GM21717 (cell line): ENCODE results near the gene NR2C1.

Source experiments
- ATAC-seq: cut with Tn5 transposase; IDR thresholded peaks from one replicate; pipeline ENCODE4 v1.9.1; 2021; ENCODE audit warnings: mild to moderate bottlenecking, moderate library complexity; ENCODE audit not compliant: unreplicated experiment

Gene NR2C1

GRCh38 chr12:95085612-95086011 lies 12.2 kb upstream of the NR2C1 start:
- ATAC-seq, result no peak

GRCh38 chr12:95083938-95084337 lies 10.5 kb upstream of the NR2C1 start:
- no peak for ATAC-seq

DNA sequence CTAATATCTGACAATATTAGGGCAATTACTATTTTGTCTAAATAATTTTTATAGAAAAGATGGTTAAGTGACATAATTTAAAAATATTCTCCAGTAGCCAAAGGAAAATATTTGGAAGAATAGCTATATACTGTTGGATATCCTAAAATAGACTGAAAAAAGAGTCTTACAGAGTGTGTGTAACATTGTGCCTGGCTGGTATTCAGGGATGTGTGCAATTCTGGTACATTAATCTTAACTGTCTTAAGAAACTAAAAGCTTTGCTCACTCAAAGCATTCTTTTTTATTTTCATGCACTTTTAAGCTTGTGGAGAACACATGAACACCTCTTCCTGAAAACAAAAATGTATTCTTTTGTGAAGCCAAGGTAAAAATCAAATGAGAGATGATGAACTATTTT lies 10.1 kb upstream of the NR2C1 start:
- ATAC-seq, result no peak

DNA sequence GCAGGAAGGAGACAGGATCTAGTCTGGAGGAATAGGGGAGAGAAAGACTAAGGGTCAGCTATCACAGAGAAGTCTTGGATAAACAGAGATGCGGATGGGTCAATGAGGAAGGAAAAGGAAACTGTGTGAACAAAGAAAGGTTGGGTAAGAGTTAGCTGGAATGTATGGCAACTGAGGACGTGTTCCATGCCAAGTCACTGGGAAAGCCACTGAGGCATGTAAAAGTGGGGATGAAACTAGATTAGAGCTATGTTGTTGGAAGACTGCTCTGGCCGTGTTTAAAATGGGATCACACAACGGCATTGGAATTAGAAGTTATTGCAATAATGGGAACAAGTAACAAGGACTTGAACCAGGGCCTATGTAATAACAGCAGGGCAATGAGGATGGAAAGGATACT lies 3.9 kb upstream of the NR2C1 start:
- ATAC-seq, result no peak

DNA sequence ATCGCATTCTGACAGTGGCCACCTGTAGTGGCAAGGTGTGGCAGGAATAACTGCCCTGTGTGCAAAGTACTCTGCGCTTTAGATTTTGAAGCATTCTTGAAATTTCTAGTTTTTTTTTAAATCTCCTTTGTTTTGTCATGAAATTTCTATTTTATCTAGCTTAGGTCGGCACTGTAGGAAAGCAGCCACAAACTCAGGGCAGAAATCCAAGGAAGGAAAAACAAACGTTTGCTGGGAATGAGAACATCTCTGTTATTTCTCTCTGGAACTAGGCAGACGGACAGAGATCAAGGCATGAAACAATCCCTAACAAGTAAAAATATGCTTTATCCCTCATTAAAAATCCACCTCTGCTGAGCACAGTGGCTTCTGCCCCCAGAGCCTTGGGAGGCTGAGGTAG lies 1.3 kb upstream of the NR2C1 start:
- ATAC-seq, result no peak

DNA sequence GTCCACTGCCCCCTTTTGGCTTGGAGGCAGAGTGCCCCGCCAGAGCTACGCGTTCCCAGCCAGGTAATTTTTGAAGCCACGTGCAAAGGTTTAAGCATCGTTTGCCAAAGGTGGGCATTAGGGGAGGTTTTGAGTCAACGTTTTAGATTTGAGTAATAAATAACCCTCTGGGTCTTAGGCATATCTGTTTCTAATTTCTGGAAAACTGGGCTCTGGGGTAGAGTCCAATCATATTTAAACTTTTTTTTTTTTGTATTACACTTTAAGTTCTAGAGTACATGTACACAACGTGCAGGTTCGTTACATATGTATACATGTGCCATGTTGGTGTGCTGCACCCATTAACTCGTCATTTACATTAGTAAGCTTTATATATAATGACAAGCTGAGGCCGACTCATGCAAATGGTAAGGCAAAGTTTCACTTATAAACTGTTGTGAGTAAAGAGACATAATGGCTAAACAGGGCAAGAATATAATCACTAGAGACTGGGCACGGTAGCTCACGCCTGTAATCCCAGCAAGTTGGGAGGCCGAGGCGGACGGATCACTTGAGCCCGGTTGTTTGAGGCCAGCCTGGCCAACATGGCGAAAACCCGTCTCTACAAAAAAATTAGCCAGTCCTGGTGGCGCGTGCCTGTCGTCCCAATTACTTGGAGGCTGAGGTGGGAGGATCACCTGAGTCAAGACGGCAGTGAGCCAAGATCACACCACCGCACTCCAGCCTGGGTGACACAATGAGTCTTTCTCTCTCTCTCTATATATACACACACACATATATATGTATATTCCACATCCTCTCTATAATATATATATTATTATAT lies 491 bp upstream of the NR2C1 start:
- no peak for ATAC-seq

GRCh38 chr12:95070378-95070777 lies 3.0 kb downstream of the NR2C1 start:
- no peak for ATAC-seq

GRCh38 chr12:95066091-95066855 lies 7.1 kb downstream of the NR2C1 start:
- ATAC-seq, result no peak

DNA sequence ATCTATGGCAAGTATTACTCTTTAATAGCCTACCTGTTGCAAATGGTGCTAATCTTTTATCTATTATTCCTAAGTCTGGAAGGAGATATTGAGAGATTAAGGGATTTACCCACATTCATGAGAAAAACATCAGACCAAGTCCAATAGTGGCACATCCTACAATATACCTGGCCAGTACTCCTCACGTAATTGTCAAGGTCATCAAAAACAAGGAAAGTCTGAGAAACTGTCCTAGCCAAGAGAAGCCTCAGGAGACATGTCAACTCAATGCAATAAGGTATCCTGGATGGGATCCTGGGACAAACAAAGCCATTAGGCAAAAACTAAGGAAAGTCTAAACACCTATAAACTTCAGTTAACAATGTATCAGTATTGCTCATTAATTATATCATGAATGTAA lies 12.5 kb downstream of the NR2C1 start:
- no peak for ATAC-seq

- no peak for ATAC-seq
Observed at GRCh38 chr12:95059984-95060383, 13.4 kb downstream of the NR2C1 start.

DNA sequence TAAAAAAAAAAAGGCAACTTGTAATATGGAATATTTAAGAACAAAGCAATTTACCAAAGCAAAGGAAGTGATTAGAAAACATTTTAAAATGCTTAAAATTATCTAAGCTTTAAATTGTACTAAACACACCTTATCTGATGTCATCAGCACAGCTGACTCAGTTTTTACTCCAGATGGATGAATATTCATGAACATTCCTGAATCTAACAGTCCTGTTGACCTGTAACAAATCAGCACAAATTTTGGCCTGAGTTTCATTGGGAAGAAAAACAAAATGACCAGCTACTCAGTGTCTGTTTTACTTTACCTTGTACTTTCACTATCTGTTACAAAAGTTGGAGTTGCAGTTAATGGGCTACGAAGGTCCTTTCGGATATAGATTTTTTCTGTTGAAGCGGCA lies 16.0 kb downstream of the NR2C1 start:
- no peak for ATAC-seq

DNA sequence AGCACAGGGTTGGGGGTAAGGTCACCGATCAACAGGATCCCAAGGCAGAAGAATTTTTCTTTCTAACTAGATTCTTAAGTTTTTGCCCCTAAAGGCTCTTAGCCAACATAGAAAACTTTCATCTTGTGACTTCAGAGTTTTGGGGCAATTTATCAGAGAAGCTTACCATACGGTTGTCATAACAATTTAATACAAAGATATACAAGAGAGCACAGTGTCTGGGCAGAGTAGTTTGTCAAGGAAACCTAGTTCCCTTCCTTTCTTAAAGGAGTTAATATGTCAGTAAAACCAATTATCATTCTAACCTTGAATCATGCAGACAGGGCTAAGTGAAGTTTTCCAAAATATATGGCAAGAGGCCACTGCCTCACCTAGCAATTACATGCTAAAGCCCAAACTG lies 18.4 kb downstream of the NR2C1 start:
- no peak for ATAC-seq

DNA sequence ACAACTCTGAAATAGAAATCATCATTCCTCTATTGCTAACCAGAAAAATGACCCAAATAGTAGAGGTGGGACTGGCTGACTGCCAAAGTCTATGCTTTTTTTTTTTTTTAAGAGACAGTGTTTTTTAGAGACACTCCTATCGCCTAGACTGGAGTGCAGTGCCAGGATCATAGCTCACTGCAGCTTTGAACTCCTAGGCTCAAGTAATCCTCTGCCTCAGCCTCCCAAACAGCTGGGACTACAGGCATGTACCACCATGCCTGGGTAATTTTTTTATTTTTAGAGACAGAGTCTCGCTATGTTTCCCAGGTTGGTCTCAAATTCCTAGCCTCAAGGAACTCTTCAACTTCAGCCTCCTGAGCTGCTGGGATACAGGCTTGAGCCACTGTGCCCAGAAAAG lies 19.2 kb downstream of the NR2C1 start:
- no peak for ATAC-seq

GRCh38 chr12:95051241-95051640 lies 22.2 kb downstream of the NR2C1 start:
- ATAC-seq, result no peak

DNA sequence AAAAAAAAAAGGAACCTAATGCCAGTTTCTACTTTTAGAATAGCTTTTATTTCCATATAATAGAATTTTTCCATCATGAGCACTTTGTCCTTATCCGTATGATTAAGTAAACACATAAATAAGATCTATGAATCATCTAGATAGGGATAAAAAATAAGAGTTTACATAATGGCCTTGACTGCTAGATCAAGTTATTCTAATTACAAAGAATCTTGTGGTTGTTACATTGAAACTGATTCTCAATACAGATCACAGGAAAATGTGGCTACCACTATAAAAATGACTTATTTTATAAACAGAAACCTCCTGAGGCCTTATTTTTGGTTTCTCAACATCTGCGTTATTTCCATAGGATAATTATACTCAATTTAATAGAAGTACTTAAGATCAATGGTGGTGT lies 35.5 kb downstream of the NR2C1 start:
- no peak for ATAC-seq

DNA sequence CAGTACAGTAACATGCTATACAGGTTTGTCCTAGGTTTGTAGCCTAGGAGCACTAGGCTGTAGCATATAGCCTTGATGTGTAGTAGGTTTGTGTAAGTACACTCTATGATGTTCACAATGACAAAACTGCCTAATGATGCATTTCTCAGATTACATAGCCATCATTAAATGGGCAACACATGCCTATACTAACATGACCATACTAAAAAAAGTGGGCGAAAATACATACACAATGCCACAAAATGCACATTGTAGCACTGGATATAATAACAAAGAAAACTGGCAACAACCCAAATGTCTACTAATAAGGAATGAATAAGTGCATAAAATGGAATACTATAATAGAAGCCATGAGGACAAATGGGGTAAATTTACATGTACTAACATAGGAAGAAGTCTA lies 38.7 kb downstream of the NR2C1 start:
- ATAC-seq, result no peak

DNA sequence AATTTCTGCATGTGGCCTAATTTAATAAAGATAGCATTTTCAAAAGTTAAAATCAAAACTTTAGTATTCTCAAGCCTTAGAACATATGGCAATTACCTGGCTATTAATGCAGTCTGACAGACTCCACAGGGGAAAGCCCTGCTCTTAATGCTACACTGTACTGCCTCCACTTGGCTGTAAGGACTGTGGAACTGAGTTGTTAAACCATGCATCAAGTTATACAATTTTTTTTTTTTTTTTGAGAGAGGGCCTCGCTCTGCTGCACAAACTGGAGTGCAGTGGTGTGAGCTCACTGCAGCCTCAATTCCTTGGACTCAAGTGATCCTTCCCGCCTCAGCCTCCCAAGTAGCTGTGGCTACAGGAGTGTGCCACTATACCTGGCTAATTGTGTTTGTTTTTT lies 50.9 kb downstream of the NR2C1 start:
- no peak for ATAC-seq

DNA sequence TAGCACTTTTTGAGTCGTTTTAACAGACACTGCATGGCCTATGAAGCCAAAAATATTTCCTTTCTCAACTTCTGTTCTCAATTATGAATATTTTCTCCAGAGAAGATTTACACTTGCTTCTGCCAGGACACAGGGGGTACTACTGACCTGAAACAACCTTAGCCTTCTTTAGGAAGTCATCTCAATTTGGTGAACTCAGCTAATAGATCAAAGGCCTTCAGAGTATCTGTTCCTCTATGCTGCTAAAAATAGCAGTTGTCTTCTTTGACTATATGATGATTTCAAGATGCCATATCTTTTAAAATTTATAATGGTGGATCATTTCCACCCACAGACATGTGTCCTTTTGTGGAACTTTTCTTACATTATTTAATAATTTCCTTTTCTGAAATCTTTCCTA lies 55.9 kb downstream of the NR2C1 start:
- no peak for ATAC-seq

DNA sequence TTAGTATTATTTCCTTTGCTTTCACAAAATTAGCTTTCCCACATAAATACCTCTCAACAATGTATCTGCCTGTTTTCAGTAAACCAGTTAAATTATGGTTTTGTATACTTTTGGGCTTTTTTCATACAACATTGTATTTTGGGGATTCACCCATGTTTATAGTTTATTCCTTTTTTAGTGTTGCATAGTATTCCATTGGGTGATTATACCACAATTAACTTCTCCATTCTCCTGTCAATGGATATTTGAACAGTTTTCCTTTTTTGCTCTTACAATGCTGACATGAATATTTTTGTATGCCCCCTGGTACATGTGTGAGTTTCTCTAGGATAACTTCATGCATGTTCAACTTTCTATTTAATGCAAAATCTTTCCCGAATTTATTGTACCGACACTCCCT lies 57.3 kb downstream of the NR2C1 start:
- no peak for ATAC-seq

GRCh38 chr12:95014554-95014953 lies 58.9 kb downstream of the NR2C1 start:
- no peak for ATAC-seq

DNA sequence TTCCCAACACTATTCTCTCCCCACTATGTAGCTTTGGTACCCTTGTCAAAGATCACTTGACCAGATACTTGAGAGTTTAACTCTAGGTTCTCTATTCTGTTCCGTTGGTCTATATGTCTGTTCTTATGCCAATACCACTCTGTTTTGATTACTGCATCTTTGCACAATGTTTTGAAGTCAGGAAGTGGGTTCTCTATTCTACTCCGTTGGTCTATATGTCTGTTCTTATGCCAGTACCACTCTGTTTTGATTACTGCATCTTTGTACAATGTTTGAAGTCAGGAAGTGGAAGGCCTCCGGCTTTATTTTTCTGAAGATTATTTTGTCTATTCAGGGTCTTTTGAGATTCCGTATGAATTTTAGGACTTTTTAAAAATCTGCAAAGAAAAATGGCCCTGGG lies 67.2 kb downstream of the NR2C1 start:
- ATAC-seq, result no peak

DNA sequence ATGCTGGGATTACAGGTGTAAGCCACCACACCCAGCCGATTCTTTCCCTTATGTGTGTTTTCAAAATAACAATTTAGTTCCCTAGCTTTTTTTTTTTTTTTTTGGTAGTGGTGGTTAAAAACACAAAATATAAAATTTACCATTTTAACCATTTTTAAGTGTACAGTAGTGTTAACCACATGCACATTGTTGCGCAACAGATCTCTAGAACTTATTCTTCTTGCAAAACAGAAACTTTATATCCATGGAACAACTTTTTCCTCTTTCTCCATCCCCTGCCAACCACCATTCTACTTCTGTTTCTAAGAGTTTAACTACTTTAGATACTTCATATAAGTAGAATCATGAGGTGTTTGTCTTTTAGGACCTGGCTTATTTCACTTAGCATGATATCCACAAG lies 68.8 kb downstream of the NR2C1 start:
- ATAC-seq, result no peak

GRCh38 chr12:95003921-95004272 lies 69.5 kb downstream of the NR2C1 start:
- ATAC-seq, result peak; percentile 3
